ENCODE results near the gene CUL1.

Gene CUL1

DNA sequence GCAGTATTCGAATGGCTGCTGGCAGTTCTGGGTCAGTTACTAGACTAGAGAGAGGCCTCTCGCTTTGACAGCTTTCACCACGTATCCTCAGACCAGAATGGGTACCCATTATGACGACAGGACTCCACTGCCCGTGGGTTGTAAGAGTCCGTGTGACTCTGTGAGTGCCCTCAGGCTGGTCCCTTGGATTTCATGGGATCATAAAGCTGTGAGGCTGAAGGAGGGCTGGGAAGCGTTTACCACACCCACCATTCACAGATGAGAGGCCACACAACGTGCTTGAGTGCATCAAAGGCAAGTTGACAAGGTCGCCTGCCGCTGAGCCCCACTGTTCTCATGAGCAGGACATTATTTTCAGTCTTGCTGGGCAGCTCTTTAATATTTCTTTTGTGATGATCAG, 98.1 kb downstream of the CUL1 start:
- Mint-ChIP-seq H3K4me3 (no peak overlapping the region), H3K27ac (peak overlapping the region; percentile 13), H3K9me3 (peaks cover 9% of the 10 kb centered on the region), H3K27me3 (ENCODE audit: low read depth, poor library complexity) (no peaks in the 10 kb centered on the region), H3K4me1 (no peaks in the 10 kb centered on the region), H3K36me3 (ENCODE audit: low read depth) (peaks cover 91% of the 10 kb centered on the region)
- TF ChIP-seq, protein P1, sequence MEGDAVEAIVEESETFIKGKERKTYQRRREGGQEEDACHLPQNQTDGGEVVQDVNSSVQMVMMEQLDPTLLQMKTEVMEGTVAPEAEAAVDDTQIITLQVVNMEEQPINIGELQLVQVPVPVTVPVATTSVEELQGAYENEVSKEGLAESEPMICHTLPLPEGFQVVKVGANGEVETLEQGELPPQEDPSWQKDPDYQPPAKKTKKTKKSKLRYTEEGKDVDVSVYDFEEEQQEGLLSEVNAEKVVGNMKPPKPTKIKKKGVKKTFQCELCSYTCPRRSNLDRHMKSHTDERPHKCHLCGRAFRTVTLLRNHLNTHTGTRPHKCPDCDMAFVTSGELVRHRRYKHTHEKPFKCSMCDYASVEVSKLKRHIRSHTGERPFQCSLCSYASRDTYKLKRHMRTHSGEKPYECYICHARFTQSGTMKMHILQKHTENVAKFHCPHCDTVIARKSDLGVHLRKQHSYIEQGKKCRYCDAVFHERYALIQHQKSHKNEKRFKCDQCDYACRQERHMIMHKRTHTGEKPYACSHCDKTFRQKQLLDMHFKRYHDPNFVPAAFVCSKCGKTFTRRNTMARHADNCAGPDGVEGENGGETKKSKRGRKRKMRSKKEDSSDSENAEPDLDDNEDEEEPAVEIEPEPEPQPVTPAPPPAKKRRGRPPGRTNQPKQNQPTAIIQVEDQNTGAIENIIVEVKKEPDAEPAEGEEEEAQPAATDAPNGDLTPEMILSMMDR (IDR thresholded peaks at IDR 0.05) = no peak
- no peak for DNase-seq

DNA sequence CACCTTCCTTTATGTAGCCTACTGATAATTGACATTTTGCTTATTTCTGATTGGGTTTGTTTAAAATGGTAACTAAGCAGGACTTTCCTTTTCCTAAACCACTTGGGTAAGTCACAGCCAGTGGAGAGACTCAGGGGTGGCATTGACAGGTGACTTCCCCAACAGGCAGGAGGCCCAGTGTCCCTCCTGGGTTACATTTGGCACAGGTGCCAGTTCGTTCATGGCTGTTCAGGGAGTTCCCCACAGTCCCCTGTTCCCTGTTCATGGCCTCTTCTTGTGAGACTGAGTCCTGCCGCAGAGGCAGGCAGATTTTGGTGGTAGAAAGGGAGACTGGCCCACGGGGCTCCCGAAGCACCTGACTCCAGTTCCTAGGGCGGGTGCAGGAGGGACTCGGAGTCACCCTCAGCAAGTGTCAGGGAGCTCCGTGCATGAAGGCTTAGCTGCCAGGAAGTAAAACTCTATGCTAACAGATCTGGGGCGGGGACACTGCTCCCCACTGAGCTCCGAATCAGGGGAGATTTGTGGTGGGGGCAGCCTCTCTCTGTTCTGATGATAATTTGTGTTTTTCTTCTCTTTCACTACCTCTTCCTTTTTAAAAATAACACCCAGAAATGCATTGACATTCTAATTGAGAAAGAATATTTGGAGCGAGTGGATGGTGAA, 101.3 kb downstream of the CUL1 start:
- Mint-ChIP-seq H3K27me3 (ENCODE audit: low read depth, poor library complexity) (no peaks in the 10 kb centered on the region), H3K36me3 (ENCODE audit: low read depth) (peaks cover 77% of the 10 kb centered on the region)

DNA sequence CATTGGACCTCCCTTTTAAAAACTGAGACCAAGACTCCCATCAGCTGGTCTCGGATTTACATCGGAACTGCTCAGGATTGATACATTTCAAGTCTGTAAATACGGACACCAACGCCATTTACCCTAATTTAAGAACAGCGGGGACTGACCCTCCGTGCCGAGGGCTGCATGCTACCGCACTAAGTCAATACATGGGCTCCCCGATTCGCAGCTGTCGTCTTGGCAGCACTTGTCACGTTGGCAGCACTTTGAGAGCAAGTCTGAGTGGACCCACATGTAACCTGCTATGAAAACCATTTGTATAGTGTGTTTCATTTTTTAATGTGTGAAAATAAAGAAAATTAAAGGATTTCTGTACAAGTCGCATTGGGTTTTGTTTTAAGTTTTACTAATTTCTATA, 102.0 kb downstream of the CUL1 start:
- Mint-ChIP-seq H3K36me3 (ENCODE audit: low read depth) (peaks cover 75% of the 10 kb centered on the region), H3K4me3 (no peak overlapping the region), H3K27ac (peak overlapping the region; percentile 59), H3K4me1 (no peaks in the 10 kb centered on the region), H3K9me3 (no peaks in the 10 kb centered on the region), H3K27me3 (ENCODE audit: low read depth, poor library complexity) (no peaks in the 10 kb centered on the region)
- TF ChIP-seq, protein P1 (IDR thresholded peaks at IDR 0.05) = no peak
- no peak for DNase-seq

More for the DNA sequence above, 101.3 kb downstream of the CUL1 start:
- no peak overlapping the region for H3K4me3 Mint-ChIP-seq
- H3K9me3 Mint-ChIP-seq = no peaks in the 10 kb centered on the region
- TF ChIP-seq, protein P1 (IDR thresholded peaks at IDR 0.05) = no peak
- no peak for DNase-seq
- no peaks in the 10 kb centered on the region for H3K4me1 Mint-ChIP-seq
- H3K27ac Mint-ChIP-seq = peak overlapping the region; percentile 69

DNA sequence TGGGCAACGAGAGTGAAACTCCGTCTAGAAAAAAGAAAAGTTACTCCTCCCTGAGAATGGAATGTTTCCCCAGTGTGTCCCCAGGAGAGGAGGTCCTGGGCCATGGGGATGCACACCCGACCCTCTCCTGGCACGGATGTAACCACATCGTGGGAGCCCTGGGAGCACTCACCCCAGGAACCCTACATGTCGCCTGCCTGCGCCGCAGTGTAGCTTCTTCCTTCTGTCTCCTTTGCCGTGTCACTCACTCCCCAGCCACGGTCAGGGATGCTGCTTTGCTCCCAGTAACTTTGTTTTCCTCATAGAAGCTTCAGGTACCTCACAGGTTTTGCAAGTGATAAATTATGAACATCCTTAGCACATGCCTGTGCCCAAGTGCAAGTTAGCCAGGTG, 103.4 kb downstream of the CUL1 start:
- Mint-ChIP-seq H3K4me1 (no peaks in the 10 kb centered on the region), H3K36me3 (ENCODE audit: low read depth) (peaks cover 74% of the 10 kb centered on the region), H3K27ac (peak overlapping the region; percentile 10), H3K27me3 (ENCODE audit: low read depth, poor library complexity) (no peaks in the 10 kb centered on the region), H3K4me3 (no peak overlapping the region), H3K9me3 (no peaks in the 10 kb centered on the region)
- TF ChIP-seq, protein P1 (IDR thresholded peaks at IDR 0.05) = no peak
- DNase-seq = no peak

DNA sequence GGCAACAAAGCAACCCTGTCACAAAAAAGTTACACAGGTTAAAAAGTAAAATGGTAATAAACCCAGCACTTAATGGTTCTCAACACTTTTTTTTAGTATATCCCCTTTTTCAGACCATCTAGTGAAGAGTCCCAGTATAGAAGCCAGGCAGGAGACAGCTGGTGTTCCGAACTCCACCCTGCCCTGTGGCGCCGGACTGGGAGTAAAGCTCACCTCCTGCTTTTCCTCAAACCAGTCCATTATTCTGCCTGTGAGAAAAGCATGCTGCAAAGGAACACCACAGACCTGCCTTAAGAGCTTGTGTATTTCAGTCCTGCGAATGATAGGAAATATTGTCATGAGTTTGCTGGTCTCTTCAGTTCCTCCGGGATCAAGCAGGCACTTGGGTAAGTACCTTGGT, 104.4 kb downstream of the CUL1 start:
- TF ChIP-seq, protein P1 (IDR thresholded peaks at IDR 0.05) = no peak
- Mint-ChIP-seq H3K4me1 (no peaks in the 10 kb centered on the region), H3K36me3 (ENCODE audit: low read depth) (peaks cover 68% of the 10 kb centered on the region), H3K4me3 (no peak overlapping the region), H3K27me3 (ENCODE audit: low read depth, poor library complexity) (no peaks in the 10 kb centered on the region), H3K27ac (peak overlapping the region; percentile 54), H3K9me3 (no peaks in the 10 kb centered on the region)
- no peak for DNase-seq
